ENCODE results near the gene RABGGTA. TPM values are rescaled to one million over a fixed set of nuclear protein-coding genes. Genes with fewer than 3 reads are reported as not detected.
A peak's percentile ranks its signal among the peaks of the same experiment; 100 is the strongest.

RABGGTA gene
- total and polyA plus RNA-seq, 10 of the 15 experiments (the other 5 are each of a cell fraction or from before 2014, with no cell fraction given), result 19.1 to 75.6 (median 46.9) TPM

DNA sequence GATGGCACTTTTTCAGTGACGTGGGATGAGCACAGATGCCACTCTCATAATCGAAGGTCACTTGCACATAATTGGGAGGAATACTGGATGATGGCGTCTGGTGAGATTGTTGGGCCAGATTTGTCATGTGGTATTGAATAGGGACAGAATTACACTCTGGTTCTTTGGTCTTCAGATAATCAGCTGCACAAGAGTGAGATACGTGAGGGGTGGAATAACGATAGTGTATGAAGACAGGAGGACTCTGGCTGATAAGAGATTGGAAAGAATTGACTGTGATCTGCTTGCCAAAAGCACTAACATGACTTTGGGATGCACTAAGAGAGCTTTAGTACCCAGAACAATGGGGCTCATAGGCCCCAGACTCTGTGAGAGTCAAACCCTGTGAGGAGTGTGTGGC is 7.0 kb upstream of the RABGGTA start:
- POLR2A ChIA-PET, result interaction anchor here (1.0 to 3.0 kb wide), 5 partner anchors 19 to 153 kb away, joined by 3 to 15 read pairs (median 4); partner anchors contain the start of gene TINF2
- H3K79me2 ChIP-seq (ENCODE audit: control insufficient read depth, insufficient read depth, low read length), result peaks cover 2% of the 10 kb centered on the region; the same call in 1 of the 2 replicates
- H4K20me1 ChIP-seq (ENCODE audit: control insufficient read depth, insufficient read depth), result no peaks in the 10 kb centered on the region
- no peaks in the 10 kb centered on the region; the same call in 2 of the 3 replicates for H3K9me3 ChIP-seq (replicated peaks; ENCODE audit: control insufficient read depth, insufficient read depth, low read length)
- TF ChIP-seq, protein P1, sequence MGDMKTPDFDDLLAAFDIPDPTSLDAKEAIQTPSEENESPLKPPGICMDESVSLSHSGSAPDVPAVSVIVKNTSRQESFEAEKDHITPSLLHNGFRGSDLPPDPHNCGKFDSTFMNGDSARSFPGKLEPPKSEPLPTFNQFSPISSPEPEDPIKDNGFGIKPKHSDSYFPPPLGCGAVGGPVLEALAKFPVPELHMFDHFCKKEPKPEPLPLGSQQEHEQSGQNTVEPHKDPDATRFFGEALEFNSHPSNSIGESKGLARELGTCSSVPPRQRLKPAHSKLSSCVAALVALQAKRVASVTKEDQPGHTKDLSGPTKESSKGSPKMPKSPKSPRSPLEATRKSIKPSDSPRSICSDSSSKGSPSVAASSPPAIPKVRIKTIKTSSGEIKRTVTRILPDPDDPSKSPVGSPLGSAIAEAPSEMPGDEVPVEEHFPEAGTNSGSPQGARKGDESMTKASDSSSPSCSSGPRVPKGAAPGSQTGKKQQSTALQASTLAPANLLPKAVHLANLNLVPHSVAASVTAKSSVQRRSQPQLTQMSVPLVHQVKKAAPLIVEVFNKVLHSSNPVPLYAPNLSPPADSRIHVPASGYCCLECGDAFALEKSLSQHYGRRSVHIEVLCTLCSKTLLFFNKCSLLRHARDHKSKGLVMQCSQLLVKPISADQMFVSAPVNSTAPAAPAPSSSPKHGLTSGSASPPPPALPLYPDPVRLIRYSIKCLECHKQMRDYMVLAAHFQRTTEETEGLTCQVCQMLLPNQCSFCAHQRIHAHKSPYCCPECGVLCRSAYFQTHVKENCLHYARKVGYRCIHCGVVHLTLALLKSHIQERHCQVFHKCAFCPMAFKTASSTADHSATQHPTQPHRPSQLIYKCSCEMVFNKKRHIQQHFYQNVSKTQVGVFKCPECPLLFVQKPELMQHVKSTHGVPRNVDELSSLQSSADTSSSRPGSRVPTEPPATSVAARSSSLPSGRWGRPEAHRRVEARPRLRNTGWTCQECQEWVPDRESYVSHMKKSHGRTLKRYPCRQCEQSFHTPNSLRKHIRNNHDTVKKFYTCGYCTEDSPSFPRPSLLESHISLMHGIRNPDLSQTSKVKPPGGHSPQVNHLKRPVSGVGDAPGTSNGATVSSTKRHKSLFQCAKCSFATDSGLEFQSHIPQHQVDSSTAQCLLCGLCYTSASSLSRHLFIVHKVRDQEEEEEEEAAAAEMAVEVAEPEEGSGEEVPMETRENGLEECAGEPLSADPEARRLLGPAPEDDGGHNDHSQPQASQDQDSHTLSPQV (IDR thresholded peaks at IDR 0.05), result no peak
- TF ChIP-seq POLR2AphosphoS2 (IDR thresholded peaks at IDR 0.05; ENCODE audit: low read depth, low read length) (no peak), KDM1A (IDR thresholded peaks at IDR 0.05; ENCODE audit: borderline replicate concordance) (no peak), CREM (IDR thresholded peaks at IDR 0.05; ENCODE audit: low read depth) (no peak), KLF5 (IDR thresholded peaks at IDR 0.05; ENCODE audit: partially characterized antibody) (no peak), RUNX3 (IDR thresholded peaks at IDR 0.05; ENCODE audit: low read length) (no peak), NR2C2 (IDR thresholded peaks at IDR 0.05; ENCODE audit: borderline replicate concordance, control insufficient read depth, insufficient read length, low read depth) (no peak)
- TF ChIP-seq, protein P2, sequence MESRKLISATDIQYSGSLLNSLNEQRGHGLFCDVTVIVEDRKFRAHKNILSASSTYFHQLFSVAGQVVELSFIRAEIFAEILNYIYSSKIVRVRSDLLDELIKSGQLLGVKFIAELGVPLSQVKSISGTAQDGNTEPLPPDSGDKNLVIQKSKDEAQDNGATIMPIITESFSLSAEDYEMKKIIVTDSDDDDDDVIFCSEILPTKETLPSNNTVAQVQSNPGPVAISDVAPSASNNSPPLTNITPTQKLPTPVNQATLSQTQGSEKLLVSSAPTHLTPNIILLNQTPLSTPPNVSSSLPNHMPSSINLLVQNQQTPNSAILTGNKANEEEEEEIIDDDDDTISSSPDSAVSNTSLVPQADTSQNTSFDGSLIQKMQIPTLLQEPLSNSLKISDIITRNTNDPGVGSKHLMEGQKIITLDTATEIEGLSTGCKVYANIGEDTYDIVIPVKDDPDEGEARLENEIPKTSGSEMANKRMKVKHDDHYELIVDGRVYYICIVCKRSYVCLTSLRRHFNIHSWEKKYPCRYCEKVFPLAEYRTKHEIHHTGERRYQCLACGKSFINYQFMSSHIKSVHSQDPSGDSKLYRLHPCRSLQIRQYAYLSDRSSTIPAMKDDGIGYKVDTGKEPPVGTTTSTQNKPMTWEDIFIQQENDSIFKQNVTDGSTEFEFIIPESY (IDR thresholded peaks at IDR 0.05), result no peak
- TF ChIP-seq, protein P3, sequence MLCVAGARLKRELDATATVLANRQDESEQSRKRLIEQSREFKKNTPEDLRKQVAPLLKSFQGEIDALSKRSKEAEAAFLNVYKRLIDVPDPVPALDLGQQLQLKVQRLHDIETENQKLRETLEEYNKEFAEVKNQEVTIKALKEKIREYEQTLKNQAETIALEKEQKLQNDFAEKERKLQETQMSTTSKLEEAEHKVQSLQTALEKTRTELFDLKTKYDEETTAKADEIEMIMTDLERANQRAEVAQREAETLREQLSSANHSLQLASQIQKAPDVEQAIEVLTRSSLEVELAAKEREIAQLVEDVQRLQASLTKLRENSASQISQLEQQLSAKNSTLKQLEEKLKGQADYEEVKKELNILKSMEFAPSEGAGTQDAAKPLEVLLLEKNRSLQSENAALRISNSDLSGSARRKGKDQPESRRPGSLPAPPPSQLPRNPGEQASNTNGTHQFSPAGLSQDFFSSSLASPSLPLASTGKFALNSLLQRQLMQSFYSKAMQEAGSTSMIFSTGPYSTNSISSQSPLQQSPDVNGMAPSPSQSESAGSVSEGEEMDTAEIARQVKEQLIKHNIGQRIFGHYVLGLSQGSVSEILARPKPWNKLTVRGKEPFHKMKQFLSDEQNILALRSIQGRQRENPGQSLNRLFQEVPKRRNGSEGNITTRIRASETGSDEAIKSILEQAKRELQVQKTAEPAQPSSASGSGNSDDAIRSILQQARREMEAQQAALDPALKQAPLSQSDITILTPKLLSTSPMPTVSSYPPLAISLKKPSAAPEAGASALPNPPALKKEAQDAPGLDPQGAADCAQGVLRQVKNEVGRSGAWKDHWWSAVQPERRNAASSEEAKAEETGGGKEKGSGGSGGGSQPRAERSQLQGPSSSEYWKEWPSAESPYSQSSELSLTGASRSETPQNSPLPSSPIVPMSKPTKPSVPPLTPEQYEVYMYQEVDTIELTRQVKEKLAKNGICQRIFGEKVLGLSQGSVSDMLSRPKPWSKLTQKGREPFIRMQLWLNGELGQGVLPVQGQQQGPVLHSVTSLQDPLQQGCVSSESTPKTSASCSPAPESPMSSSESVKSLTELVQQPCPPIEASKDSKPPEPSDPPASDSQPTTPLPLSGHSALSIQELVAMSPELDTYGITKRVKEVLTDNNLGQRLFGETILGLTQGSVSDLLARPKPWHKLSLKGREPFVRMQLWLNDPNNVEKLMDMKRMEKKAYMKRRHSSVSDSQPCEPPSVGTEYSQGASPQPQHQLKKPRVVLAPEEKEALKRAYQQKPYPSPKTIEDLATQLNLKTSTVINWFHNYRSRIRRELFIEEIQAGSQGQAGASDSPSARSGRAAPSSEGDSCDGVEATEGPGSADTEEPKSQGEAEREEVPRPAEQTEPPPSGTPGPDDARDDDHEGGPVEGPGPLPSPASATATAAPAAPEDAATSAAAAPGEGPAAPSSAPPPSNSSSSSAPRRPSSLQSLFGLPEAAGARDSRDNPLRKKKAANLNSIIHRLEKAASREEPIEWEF (IDR thresholded peaks at IDR 0.05; ENCODE audit: insufficient replicate concordance, low read depth, low read length), result no peak
- ATAC-seq (no peak), FAIRE-seq (no peak), DNase-seq (ENCODE audit: low read depth, low spot score) (no peak)
- RAD21 ChIA-PET (ENCODE audit: unreplicated experiment), result interaction anchor here (0.7 to 4.8 kb wide), 4 partner anchors 12 to 35 kb away, joined by 3 to 34 read pairs (median 20); partner anchors contain the start of gene TINF2
- SMC1A ChIA-PET (ENCODE audit: uncharacterized antibody, unreplicated experiment), result interaction anchor here (1.0 to 11.8 kb wide), 4 partner anchors 11 to 36 kb away, joined by 3 to 115 read pairs (median 20); partner anchors contain the start of genes DHRS1, NOP9 and TINF2
- H3K4me1 ChIP-seq (ENCODE audit: control insufficient read depth, insufficient read depth, low read length), result peaks cover 49% of the 10 kb centered on the region
- no peak overlapping the region for H2AFZ ChIP-seq (ENCODE audit: control insufficient read depth, low read depth, low read length)
- BruUV-seq (replicated peaks), result no TSS peak
- no peaks in the 10 kb centered on the region for H3K36me3 ChIP-seq (ENCODE audit: control insufficient read depth in 2 of 2, insufficient read depth in 2 of 2, low read length in 1 of 2)
- in situ Hi-C loops (cut with MboI), result no loop called here
- H3K4me2 ChIP-seq (ENCODE audit: control insufficient read depth, insufficient read depth), result no peak overlapping the region
- CTCF ChIA-PET, result interaction anchor here (3.3 to 17.1 kb wide), 4 partner anchors 8 to 33 kb away, joined by 20 to 269 read pairs (median 148); partner anchors contain the start of genes CIDEB, DHRS1, NOP9 and RABGGTA
- no peaks in the 10 kb centered on the region for H3K27me3 ChIP-seq (replicated peaks in 1 of 2; ENCODE audit: control insufficient read depth in 2 of 2, insufficient read depth in 2 of 2, low read length in 1 of 2)
- no peak overlapping the region for H3K9ac ChIP-seq (ENCODE audit: control insufficient read depth, insufficient read depth, low read length)
- 96% methylated on average over 5 of the region's 5 CpGs for WGBS (ENCODE audit: insufficient coverage, insufficient replicate concordance, low lambda C conversion rate, missing lambda C conversion rate)
- intact Hi-C loops (cut with micrococcal nuclease; ENCODE audit: unreplicated experiment), result no loop called here
- no peak overlapping the region for H3K4me3 ChIP-seq
- H3K27ac ChIP-seq (ENCODE audit: control insufficient read depth, insufficient read depth), result peak overlapping the region; percentile 53; the same call in 1 of the 2 replicates

Measured in GM12878 (cell line).